LoVo (cell line): ENCODE results near the gene KLHL8.

Experiments used
- DNase-seq: peaks from one replicate; pipeline ENCODE4 v3.0.0-alpha.2; 2016; ENCODE audit warnings: low spot score

KLHL8 gene

GRCh38 chr4:87220094-87220822, at the start of gene KLHL8:
KLHL8 (minus strand) TSS chr4:87220618; CDS start chr4:87195539, 25,079 bp downstream.
- DNase-seq = peak; percentile 85

GRCh38 chr4:87270144-87270543, 49.7 kb upstream of the KLHL8 start:
- DNase-seq = peak; percentile 53

- no peak for DNase-seq
Measured at GRCh38 chr4:87268411-87268810, 48.0 kb upstream of the KLHL8 start.

GRCh38 chr4:87266986-87267385, 46.6 kb upstream of the KLHL8 start:
- DNase-seq = no peak

GRCh38 chr4:87262886-87263285, 42.5 kb upstream of the KLHL8 start:
- DNase-seq = no peak

- DNase-seq = no peak
Measured at GRCh38 chr4:87260477-87260876, 40.1 kb upstream of the KLHL8 start.

GRCh38 chr4:87258677-87259076, 38.3 kb upstream of the KLHL8 start:
- DNase-seq = no peak

GRCh38 chr4:87257523-87257922, 37.1 kb upstream of the KLHL8 start:
- no peak for DNase-seq

GRCh38 chr4:87255755-87256154, 35.3 kb upstream of the KLHL8 start:
- DNase-seq = no peak

- DNase-seq = no peak
Measured at GRCh38 chr4:87251106-87251505, 30.7 kb upstream of the KLHL8 start.

GRCh38 chr4:87250294-87250693, 29.9 kb upstream of the KLHL8 start:
- no peak for DNase-seq

- DNase-seq = no peak
Measured at GRCh38 chr4:87249332-87250019, 29.1 kb upstream of the KLHL8 start.

GRCh38 chr4:87243426-87244053, 23.1 kb upstream of the KLHL8 start:
- no peak for DNase-seq

GRCh38 chr4:87241336-87241735, 20.9 kb upstream of the KLHL8 start:
- no peak for DNase-seq

GRCh38 chr4:87240341-87240740, 19.9 kb upstream of the KLHL8 start:
- DNase-seq = no peak

GRCh38 chr4:87239821-87240220, 19.4 kb upstream of the KLHL8 start:
- DNase-seq = no peak

GRCh38 chr4:87239194-87239593, 18.8 kb upstream of the KLHL8 start:
- no peak for DNase-seq

GRCh38 chr4:87236861-87237260, 16.4 kb upstream of the KLHL8 start:
- no peak for DNase-seq

- DNase-seq = no peak
Measured at GRCh38 chr4:87235020-87235671, 14.7 kb upstream of the KLHL8 start.

- no peak for DNase-seq
Measured at GRCh38 chr4:87232216-87232615, 11.8 kb upstream of the KLHL8 start.

- DNase-seq = no peak
Measured at GRCh38 chr4:87230806-87231205, 10.4 kb upstream of the KLHL8 start.

- no peak for DNase-seq
Measured at GRCh38 chr4:87229979-87230378, 9.6 kb upstream of the KLHL8 start.
